ENCODE results near the gene SPATA6L. TPM values are rescaled to one million over a fixed set of nuclear protein-coding genes. Genes with fewer than 3 reads are reported as not detected.

The SPATA6L gene
- polyA plus RNA-seq, 1 of the 3 experiments (the other 2 are of a cell fraction), result 0.44 TPM

DNA sequence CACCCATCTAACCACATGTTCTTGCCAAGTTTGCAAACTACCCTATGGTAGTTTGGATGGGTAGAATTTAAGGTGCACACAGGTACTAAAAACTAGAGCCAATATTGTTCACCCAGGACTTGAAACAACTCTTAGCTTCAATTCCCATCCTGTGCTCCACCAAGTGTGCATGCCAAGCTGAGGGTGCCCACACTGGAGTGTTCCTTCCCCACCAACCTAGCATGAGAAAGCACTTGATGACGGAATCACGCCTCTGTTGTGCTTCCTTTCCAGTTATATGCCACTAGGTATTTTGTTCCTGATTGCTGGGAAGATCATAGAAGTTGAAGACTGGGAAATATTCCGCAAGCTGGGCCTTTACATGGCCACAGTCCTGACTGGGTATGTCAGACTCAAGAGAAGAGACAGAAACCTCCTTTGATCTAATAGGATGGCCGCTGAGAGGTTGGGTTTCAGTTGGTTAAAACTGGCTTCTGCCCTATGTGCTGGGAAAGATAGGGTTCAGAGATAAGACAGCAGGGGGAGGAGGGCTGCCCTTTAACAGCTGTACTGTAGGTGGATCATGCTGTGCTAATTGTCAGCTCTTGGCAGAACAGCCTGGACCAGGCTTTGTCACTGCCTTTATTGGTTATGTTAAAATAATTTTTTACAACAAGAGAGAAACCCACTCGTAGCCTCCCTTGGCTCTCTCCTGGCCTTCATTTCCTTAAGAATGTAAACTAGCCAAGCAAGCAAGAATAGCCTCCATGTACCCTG is 92.5 kb downstream of the SPATA6L start:
- DNase-seq, result no peak
- WGBS (ENCODE audit: low lambda C conversion rate), result 41% methylated on average over 5 of the region's 5 CpGs
- POLR2A ChIA-PET, result no interaction called here
- H3K27me3 ChIP-seq (ENCODE audit: insufficient read depth), result no peaks in the 10 kb centered on the region
- no peak overlapping the region for H2AFZ ChIP-seq (ENCODE audit: low read depth)
- TF ChIP-seq YY1 (IDR thresholded peaks at IDR 0.05; ENCODE audit: low read depth), result no peak
- TF ChIP-seq, protein P1, sequence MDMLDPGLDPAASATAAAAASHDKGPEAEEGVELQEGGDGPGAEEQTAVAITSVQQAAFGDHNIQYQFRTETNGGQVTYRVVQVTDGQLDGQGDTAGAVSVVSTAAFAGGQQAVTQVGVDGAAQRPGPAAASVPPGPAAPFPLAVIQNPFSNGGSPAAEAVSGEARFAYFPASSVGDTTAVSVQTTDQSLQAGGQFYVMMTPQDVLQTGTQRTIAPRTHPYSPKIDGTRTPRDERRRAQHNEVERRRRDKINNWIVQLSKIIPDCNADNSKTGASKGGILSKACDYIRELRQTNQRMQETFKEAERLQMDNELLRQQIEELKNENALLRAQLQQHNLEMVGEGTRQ (IDR thresholded peaks at IDR 0.05; ENCODE audit: borderline replicate concordance, low read depth, low read length), result no peak
- TF ChIP-seq RCOR1 (IDR thresholded peaks at IDR 0.05; ENCODE audit: low read length), result no peak
- 0 out of 2 replicates have a peak, but pooled peaks have one; percentile 6 for TF ChIP-seq GATA2 (CRISPR knock-in tag; IDR thresholded peaks at IDR 0.05)
- TF ChIP-seq JUND (IDR thresholded peaks at IDR 0.05), result no peak
- TF ChIP-seq, protein P2, sequence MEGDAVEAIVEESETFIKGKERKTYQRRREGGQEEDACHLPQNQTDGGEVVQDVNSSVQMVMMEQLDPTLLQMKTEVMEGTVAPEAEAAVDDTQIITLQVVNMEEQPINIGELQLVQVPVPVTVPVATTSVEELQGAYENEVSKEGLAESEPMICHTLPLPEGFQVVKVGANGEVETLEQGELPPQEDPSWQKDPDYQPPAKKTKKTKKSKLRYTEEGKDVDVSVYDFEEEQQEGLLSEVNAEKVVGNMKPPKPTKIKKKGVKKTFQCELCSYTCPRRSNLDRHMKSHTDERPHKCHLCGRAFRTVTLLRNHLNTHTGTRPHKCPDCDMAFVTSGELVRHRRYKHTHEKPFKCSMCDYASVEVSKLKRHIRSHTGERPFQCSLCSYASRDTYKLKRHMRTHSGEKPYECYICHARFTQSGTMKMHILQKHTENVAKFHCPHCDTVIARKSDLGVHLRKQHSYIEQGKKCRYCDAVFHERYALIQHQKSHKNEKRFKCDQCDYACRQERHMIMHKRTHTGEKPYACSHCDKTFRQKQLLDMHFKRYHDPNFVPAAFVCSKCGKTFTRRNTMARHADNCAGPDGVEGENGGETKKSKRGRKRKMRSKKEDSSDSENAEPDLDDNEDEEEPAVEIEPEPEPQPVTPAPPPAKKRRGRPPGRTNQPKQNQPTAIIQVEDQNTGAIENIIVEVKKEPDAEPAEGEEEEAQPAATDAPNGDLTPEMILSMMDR (IDR thresholded peaks at IDR 0.05), result no peak
- H3K36me3 ChIP-seq (replicated peaks in 1 of 2; ENCODE audit: control insufficient read depth in 1 of 2, insufficient read depth in 2 of 2, low read length in 1 of 2), result no peaks in the 10 kb centered on the region
- H3K27ac ChIP-seq (ENCODE audit: low read depth in 2 of 2, low read length in 1 of 2), result no peak overlapping the region; a peak in 1 of 4 replicates
- H3K9me3 ChIP-seq, result no peaks in the 10 kb centered on the region
- no peak overlapping the region for H3K4me3 ChIP-seq (ENCODE audit: low read depth in 2 of 2, low read length in 1 of 2)
- H3F3A ChIP-seq (replicated peaks; ENCODE audit: insufficient read depth), result no peaks in the 10 kb centered on the region
- no peak overlapping the region for H3K4me2 ChIP-seq
- no peaks in the 10 kb centered on the region for H4K20me1 ChIP-seq (ENCODE audit: insufficient read depth)
- no peaks in the 10 kb centered on the region for H3K79me2 ChIP-seq (ENCODE audit: insufficient read depth)
- no peaks in the 10 kb centered on the region for H3K9me2 ChIP-seq
- peaks cover 0 to 2% of the 10 kb centered on the region in 2 experiments; a peak in 1 of 4 replicates for H3K4me1 ChIP-seq (ENCODE audit: control insufficient read depth in 1 of 2, insufficient read depth in 2 of 2, low read depth in 1 of 2, low read length in 1 of 2)
- CTCF ChIA-PET, result interaction anchor here (1.0 to 1.4 kb wide), 2 partner anchors 10 to 13 kb away, joined by 3 read pairs; no protein-coding TSS in a partner anchor
- no peak overlapping the region for H3K9ac ChIP-seq

- Histone ChIP-seq H3K27me3 (ENCODE audit: insufficient read depth) (no peaks in the 10 kb centered on the region), H3K9me3 (no peaks in the 10 kb centered on the region), H3K4me1 (ENCODE audit: control insufficient read depth in 1 of 2, insufficient read depth in 2 of 2, low read depth in 1 of 2, low read length in 1 of 2) (peaks cover 0 to 2% of the 10 kb centered on the region in 2 experiments; a peak in 1 of 4 replicates), H3F3A (replicated peaks; ENCODE audit: insufficient read depth) (no peaks in the 10 kb centered on the region), H2AFZ (ENCODE audit: low read depth) (no peak overlapping the region), H3K4me2 (no peak overlapping the region), H3K9ac (no peak overlapping the region), H3K27ac (ENCODE audit: low read depth in 2 of 2, low read length in 1 of 2) (no peak overlapping the region), H3K4me3 (ENCODE audit: low read depth in 2 of 2, low read length in 1 of 2) (no peak overlapping the region), H4K20me1 (ENCODE audit: insufficient read depth) (no peaks in the 10 kb centered on the region), H3K36me3 (replicated peaks in 1 of 2; ENCODE audit: control insufficient read depth in 1 of 2, insufficient read depth in 2 of 2, low read length in 1 of 2) (no peaks in the 10 kb centered on the region), H3K9me2 (no peaks in the 10 kb centered on the region), H3K79me2 (ENCODE audit: insufficient read depth) (no peaks in the 10 kb centered on the region)
- ChIA-PET CTCF (interaction anchor here (1.0 to 1.4 kb wide), 4 partner anchors 11 to 33 kb away, joined by 3 to 4 read pairs (median 3); no protein-coding TSS in a partner anchor), POLR2A (no interaction called here)
- WGBS (ENCODE audit: low lambda C conversion rate), result 36% methylated on average over 4 of the region's 4 CpGs
- DNase-seq, result no peak
- no peak for TF ChIP-seq MXI1 (IDR thresholded peaks at IDR 0.05; ENCODE audit: low read depth, low read length)
- no peak for TF ChIP-seq ELF1 (IDR thresholded peaks at IDR 0.05)
- no peak for TF ChIP-seq NFIC (IDR thresholded peaks at IDR 0.05; ENCODE audit: borderline replicate concordance)
- TF ChIP-seq EP300 (IDR thresholded peaks at IDR 0.05; ENCODE audit: borderline replicate concordance in 1 of 2, low read depth in 1 of 2, low read length in 1 of 2), result no peak
- TF ChIP-seq FOSL2 (IDR thresholded peaks at IDR 0.05; ENCODE audit: borderline replicate concordance, low read depth), result no peak
- TF ChIP-seq MEF2A (IDR thresholded peaks at IDR 0.05; ENCODE audit: borderline replicate concordance, low read depth), result no peak
- no peak for TF ChIP-seq RXRA (IDR thresholded peaks at IDR 0.05; ENCODE audit: borderline replicate concordance, low read depth)
- TF ChIP-seq, protein P1 (IDR thresholded peaks at IDR 0.05; ENCODE audit: borderline replicate concordance, low read depth, low read length), result no peak
- TF ChIP-seq, protein P3, sequence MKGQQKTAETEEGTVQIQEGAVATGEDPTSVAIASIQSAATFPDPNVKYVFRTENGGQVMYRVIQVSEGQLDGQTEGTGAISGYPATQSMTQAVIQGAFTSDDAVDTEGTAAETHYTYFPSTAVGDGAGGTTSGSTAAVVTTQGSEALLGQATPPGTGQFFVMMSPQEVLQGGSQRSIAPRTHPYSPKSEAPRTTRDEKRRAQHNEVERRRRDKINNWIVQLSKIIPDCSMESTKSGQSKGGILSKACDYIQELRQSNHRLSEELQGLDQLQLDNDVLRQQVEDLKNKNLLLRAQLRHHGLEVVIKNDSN (IDR thresholded peaks at IDR 0.05; ENCODE audit: borderline replicate concordance, low read depth), result no peak
- TF ChIP-seq, protein P4, sequence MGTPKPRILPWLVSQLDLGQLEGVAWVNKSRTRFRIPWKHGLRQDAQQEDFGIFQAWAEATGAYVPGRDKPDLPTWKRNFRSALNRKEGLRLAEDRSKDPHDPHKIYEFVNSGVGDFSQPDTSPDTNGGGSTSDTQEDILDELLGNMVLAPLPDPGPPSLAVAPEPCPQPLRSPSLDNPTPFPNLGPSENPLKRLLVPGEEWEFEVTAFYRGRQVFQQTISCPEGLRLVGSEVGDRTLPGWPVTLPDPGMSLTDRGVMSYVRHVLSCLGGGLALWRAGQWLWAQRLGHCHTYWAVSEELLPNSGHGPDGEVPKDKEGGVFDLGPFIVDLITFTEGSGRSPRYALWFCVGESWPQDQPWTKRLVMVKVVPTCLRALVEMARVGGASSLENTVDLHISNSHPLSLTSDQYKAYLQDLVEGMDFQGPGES (IDR thresholded peaks at IDR 0.05; ENCODE audit: low read depth, low read length), result no peak
- no peak for TF ChIP-seq RAD21 (IDR thresholded peaks at IDR 0.05; ENCODE audit: low read length)
- TF ChIP-seq, protein P2 (IDR thresholded peaks at IDR 0.05), result no peak
- no peak for TF ChIP-seq JUND (IDR thresholded peaks at IDR 0.05)
- no peak for TF ChIP-seq FOXJ3 (CRISPR knock-in tag; IDR thresholded peaks at IDR 0.05)
- no peak for TF ChIP-seq SIN3A (IDR thresholded peaks at IDR 0.05; ENCODE audit: borderline replicate concordance, low read depth, low read length)
Observed at GRCh38 chr9:4573176-4573575, 93.1 kb downstream of the SPATA6L start.

Data from SK-N-SH (cell line).